Stimulated activated CD8-positive, alpha-beta memory T cell treated with anti-CD3 and anti-CD28 coated beads, Interleukin-15, amount 100 ng/mL, for 48 hours (primary cell): ENCODE results near the gene CUL3.

Experiments
- DNase-seq, 2 donors: peaks; one replicate each; pipeline ENCODE4 v3.0.0-alpha.2; 2020; ENCODE audit warnings: low read depth in 2 of 2

The CUL3 gene

GRCh38 chr2:224472827-224473226 lies 112.3 kb downstream of the CUL3 start:
- DNase-seq: no peak

DNA sequence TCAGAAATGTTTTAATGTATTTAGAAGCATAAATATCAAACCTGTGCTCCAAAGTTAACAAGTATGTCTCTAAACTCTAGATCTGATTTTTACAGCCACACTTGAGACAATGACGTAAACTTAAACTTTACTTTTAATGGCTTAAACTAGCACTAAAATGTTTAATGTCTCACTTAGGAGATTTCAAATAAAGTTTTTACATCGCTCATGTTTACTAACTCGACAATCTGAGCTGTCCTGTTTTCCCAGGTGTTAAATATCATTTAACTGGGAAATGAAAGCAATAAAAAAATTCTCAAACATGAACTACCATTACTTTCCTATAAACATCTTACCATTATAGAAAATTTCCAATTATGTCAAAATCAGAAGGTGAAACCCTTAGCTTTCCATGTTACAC lies 113.0 kb downstream of the CUL3 start:
- DNase-seq: no peak

GRCh38 chr2:224469374-224469964 lies 115.7 kb downstream of the CUL3 start:
- no peak for DNase-seq

- no peak for DNase-seq
Measured at GRCh38 chr2:224466304-224466895, 118.8 kb downstream of the CUL3 start.

- DNase-seq: no peak
Measured at GRCh38 chr2:224461391-224461790, 123.8 kb downstream of the CUL3 start.

DNA sequence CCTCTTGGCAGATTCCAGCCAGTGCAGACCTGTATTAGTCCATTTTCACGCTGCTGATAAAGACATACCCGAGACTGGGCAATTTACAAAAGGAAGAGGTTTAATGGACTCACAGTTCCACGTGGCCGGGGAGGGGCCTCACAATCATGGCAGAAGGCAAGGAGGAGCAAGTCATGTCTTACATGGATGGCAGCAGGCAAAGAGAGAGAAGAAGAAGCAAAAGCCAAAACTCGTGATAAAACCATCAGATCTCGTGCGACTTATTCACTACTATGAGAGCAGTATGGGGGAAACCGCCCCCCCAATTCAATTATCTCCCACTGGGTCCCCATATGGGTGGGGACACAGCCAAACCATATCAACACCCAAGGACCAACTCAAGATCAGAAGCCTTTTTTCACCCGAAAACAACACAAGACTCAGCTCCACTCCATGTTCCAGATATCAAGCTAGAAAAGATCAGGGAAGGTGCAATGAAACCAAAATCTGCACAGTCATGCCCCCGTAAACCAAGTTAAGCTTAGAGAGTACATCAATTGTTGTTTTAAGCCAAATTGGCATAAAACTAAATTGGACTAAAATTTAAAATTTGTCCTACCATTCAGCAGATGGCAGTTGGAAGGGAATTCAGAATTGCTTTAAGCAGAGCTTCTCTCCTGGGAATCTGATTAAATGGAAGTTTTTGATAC lies 127.6 kb downstream of the CUL3 start:
- no peak for DNase-seq

DNA sequence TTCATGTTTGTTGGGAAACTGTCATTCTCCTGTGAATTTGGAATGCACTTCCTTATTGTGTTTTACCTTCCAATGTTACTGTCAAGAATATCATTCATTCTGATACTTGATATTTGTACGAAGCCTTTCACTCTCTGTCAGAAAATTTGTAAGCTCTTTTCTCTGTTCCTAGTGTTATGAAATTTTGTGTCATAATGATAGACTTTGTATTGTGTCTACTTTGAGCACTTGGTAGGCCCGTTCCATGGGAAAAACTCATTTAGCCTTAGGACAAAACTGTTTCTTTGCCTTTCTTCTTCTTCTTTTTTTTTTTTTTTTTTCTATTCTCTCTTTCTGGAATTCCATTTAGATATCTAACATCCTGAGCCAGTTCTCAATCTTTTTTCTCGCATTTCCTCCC lies 131.3 kb downstream of the CUL3 start:
- no peak for DNase-seq

GRCh38 chr2:224449212-224450147 lies 135.7 kb downstream of the CUL3 start:
- DNase-seq: no peak

GRCh38 chr2:224448236-224448635 lies 136.9 kb downstream of the CUL3 start:
- no peak for DNase-seq

GRCh38 chr2:224444783-224445182 lies 140.4 kb downstream of the CUL3 start:
- no peak for DNase-seq

GRCh38 chr2:224444021-224444420 lies 141.1 kb downstream of the CUL3 start:
- no peak for DNase-seq

DNA sequence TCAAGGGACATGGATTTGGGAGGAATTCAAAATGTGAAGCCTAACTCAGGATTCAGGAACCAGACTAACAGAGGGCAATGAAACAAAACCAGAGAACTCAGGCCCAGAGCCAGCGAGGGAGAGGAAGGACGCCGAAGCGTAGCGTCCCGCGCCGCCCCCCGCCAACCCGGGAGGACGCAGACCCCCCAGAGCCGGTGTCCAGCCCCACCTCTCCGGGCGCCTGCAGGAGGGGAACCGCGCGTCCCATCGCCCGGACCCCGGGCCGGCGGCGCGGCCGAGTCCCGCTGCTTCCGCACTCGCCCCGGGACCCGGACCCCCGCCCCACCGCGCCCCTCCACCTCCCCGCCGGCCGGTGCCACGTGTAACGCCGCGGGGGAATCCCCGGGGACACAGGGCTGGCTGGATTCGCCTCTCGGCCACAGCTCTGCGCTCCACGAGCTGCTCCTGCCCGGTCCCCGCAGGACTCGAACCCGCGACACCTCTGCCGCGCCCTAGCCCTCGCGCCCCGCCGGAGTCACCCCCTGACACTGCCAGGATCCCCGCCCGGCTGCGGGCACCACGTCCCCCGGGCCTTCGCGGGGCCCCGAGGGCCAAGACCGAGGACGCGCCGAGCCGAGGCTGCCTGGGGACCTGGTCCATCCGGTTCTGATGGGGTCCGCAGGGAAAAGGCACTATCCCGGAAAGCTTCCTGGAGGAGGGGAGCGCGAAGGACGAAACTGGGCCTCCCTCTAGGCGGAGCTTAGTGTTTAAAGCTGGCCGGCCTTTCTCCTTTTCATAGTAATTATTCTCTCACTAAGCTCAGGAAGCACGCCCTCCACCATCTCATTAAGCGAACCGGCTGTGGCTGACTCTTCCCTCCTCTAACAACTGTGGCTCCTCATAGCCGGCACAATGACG lies 142.8 kb downstream of the CUL3 start:
- no peak for DNase-seq

DNA sequence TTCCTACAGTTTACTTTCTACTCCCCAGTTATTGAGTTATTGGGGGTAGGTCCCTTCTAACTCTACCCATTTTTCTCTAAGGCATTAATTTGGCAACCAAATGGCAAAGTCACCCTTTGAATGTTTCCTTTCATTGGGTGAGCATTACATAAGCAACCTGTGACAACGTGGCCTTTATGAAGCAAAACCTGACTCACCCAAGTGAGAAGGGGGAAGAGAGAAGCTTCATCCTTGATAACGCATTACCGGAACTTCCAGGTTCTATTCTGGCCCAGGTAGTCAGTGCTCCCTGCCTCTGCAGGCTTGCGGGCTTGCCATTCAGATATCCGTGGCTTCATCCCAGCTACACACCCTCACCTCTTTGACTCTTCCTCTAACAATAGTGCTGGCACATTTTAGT lies 144.2 kb downstream of the CUL3 start:
- DNase-seq: no peak

- DNase-seq: no peak
Measured at GRCh38 chr2:224438726-224439125, 146.4 kb downstream of the CUL3 start.

DNA sequence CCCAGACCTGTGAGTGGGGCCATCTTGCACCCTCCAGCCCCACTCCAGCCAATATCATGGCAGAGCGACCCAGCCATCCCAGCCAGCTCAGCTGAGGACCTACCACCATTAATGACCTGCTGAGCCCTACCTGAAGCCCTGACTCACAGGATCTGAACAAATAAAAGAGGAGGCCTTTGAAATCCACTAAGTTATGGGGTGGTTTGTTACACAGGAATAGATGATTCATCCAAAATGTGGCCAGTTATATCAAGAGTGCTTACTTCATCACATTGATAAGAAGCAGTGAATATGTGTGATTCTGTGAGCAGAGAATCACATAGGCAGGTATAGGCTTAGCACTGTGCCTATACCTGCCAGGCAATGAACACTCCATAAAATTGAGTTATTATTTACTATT lies 148.5 kb downstream of the CUL3 start:
- no peak for DNase-seq

- no peak for DNase-seq
Measured at GRCh38 chr2:224434618-224435017, 150.5 kb downstream of the CUL3 start.

- no peak for DNase-seq
Measured at GRCh38 chr2:224433442-224433841, 151.7 kb downstream of the CUL3 start.

- no peak for DNase-seq
Measured at GRCh38 chr2:224432003-224432579, 153.1 kb downstream of the CUL3 start.

GRCh38 chr2:224429441-224429810 lies 155.7 kb downstream of the CUL3 start:
- no peak for DNase-seq

DNA sequence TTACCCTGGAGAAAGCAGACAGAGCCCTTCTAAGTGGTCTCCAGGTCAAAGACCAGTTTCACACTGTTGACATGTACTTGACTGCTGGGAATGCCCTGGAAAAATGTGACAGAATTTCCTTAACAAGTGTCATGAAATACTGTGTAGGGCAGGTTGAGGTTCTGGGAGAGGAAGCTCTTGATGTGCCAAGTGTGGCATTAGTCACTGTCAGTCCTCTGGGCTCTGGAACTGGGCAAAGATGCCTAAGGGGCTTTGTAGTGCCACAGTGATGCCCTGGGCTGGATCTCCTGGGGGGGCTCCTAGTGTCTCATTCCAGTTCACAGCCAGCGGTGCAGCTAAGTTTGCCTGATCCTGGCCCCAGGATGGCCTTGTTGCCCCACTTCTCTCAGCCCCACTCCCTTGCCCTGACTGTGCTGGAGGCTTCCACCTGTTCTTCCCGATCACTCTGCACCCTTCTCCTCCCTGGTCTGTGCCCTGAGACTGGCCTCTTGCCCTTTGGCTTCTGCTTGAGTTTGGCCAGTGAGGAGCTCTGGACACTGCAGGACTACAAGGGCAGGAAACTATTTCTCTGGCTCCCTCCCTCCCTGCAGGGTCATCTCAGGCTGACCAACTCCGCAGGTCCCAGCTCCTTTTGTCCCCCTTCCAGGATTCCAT lies 156.2 kb downstream of the CUL3 start:
- DNase-seq: no peak
